GM18861 (cell line): ENCODE measurements around the gene CARM1.
"Not testable (repeated sequence)": the region's sequence is repeated elsewhere in the genome, so short reads cannot be mapped to it uniquely, and the experiment has no call there.

Source experiments
- ATAC-seq: cut with Tn5 transposase; IDR thresholded peaks from one replicate; pipeline ENCODE4 v1.9.1; 2021; ENCODE audit not compliant: unreplicated experiment

CARM1 gene

DNA sequence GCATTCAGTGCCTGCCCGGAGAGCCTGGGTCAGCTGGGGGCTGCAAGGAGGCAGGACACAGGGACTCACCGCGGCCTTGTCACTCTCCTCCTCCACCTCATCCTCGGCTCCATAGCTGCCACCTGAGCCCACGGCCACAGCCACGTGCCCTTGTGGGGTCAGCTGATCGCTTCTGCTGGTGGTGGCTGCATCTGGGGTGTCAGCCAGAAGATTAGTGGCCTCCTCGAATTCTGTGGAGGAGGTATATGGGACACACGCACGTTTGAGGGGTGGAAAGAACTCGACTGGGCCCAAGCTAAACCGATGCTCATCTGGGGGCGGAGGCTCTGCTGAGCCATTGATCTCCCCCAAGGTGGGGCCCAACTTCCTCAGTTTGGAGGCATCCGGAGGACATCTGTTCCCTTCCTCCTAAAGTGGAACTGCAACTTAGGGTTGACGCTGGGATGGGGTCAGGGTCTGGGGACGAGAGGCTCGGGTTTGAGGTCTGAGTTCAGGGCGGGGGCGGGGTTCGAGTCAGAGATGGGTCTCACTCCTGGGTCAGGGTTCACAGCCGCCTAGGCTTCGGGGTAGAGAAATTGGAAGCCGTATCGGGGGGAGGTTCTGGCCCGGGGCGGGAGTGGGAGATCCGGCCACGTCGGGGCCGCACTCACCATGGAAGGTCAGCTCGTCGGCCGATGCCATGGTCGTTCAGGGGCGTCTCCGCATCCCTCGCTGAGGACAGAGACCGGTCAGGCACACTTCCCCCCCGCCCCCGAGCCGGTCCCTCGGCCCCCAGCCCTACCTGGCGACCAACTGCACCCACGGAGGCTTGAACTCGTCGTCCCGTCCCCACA is 56.6 kb downstream of the CARM1 start:
- ATAC-seq: no peak

DNA sequence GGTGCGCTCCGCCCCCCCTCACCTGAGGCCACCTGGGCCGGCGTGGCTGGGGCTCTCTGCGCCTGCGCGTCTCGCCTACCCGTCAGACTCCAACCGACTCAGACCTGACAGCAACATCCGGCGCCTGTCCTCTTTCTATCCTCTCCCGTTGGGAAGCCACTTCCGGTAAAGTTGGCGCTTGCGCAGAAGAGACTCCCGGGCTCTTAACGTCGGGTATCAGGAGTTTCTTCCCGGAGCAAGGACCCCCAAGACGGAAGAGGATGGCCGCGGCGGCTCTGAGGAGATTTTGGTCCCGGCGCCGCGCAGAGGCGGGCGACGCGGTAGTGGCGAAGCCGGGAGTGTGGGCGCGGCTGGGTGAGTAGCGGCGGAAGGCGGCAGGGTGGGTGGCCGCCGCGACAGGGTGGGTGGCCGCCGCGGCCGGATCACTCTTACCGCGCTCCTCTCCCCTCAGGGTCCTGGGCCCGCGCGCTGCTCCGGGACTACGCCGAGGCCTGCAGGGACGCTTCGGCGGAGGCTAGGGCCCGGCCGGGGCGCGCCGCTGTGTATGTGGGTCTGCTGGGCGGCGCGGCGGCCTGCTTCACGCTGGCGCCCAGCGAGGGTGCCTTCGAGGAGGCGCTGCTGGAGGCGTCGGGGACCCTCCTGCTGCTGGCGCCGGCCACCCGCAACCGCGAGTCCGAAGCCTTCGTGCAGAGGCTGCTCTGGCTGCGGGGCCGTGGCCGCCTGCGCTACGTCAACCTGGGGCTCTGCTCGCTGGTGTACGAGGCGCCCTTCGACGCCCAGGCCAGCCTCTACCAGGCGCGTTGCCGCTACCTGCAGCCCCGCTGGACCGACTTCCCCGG is 57.4 kb downstream of the CARM1 start, which contains the start of the genes TIMM29 and YIPF2:
Gene TIMM29, plus strand, starts transcription at position 249 of the 839 bp plus-strand sequence. Its CDS starts 12 bp downstream, at position 261.
Gene YIPF2, minus strand, starts transcription at position 77 of the 839 bp plus-strand sequence. CDS start 229 bp downstream, outside the sequence.
- ATAC-seq: peak; percentile 78

GRCh38 chr19:10929402-10929794 is 58.0 kb downstream of the CARM1 start:
- no peak for ATAC-seq

GRCh38 chr19:10935371-10936059 is 64.2 kb downstream of the CARM1 start:
- no peak for ATAC-seq

DNA sequence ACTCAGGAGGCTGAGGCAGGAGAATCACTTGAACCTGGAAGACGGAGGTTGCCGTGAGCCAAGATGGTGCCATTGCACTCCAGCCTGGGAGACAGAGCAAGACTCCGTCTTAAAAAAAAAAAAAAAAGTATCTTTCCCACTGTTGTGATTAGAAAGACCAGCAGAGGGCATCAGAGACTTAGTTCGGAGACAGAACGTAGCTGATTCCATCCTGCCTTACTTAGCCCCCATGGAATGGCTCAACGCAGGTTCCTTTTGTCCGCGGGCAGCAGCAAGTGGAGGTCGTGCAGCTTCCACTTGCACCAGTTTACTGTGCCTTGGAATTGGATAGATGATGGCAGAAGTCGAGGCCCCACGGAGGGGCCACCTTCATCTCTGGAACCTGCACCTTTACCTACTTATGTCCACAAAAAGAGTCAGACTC is 65.3 kb downstream of the CARM1 start:
- ATAC-seq: no peak

DNA sequence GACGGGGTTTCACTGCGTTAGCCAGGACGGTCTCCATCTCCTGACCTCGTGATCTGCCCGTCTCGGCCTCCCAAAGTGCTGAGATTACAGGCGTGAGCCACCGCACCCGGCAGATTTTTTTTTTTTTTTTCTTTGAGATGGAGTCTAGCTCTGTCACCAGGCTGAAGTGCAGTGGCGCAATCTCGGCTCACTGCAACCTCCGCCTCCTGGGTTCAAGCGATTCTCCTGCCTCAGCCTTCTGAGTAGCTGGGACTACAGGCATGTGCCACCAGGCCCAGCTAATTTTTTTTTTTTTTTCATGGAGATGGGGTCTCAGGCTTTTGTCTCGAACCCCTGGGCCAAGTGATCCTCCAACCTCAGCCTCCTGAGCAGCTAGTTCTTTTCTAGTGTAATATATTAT is 70.3 kb downstream of the CARM1 start:
- not testable (repeated sequence) for ATAC-seq

DNA sequence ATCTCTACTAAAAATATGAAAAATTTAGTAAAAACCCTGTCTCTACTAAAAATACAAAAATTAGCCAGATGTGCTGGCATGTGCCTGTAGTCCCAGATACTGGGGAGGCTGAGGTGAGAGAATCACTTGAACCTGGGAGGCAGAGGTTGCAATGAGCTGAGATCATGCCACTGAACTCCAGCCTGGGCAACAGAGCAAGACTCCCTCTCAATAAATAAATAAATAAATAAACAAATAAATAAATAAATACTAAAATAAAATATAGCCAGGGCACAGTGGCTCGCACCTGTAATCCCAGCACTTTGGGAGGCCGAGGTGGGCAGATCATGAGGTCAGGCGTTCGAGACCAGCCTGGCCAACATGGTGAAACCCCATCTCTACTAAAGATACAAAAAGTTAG is 72.1 kb downstream of the CARM1 start:
- not testable (repeated sequence) for ATAC-seq

DNA sequence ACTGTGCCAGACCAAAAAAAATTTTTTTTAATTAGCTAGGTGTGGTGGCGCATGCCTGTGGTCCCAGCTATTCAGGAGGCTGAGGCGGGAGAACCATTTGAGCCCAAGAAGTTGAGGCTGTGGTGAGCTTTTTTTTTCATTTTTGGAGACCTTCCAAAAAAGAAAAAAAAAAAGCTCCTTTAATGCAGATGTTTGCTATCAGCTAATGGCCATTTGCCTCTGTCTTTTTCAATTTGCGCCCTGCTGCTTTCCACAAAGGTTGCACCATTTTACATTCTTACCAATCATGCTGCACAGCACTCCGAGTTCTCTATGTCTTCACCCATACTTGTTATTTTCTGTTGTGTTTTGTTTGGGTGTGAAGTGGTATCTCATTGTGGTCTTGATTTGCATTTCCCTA is 73.9 kb downstream of the CARM1 start:
- ATAC-seq: no peak

DNA sequence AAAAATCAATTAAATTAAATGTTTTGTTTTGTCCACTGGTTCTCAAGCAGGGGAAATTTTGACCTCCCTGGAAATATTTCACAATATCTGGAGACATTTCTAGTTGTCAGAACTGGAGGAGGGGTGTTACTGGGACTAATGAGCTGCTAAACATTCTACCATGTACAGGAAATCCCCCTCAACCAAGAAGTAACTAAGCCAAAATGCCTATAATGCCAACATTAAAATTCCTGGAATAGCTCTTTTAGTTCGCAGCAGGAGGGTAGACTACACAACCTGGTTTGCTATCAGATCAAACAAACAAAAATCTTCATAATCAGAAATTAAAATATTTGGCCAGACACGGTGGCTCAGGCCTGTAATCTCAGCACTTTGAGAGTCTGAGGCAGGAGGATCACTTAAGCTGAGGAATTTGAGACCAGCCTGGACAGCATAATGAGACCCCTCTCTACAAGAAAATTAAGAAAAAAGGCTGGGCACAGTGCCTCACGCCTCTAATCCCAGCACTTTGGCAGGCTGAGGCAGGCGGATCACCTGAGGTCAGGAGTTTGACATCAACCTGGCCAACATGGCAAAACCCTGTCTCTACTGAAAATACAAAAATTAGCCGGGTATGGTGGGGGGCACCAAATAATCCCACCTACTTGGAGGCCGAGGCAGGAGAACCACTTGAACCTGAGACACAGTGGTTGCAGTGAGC is 75.8 kb downstream of the CARM1 start:
- ATAC-seq: no peak

DNA sequence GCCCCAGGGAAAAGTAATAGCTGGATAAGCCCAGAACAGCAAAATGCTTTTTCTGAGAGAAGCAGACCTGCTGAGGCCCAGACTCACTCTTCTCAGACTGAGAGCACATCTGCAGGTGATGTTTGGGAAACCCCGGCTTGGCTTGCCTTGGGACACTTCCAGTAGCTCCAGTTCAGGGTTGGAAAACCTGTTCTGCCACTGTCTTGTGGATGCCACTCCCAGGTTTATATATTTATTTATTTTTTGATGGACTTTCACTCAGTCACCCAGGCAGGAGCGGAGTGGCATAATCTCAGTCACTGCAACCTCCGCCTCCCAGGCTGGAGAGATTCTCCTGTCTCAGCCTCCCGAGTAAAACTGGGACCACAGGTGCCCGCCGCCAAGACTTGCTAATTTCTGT is 81.5 kb downstream of the CARM1 start:
- ATAC-seq: no peak

GRCh38 chr19:10959277-10959968 is 88.1 kb downstream of the CARM1 start:
- not testable (repeated sequence) for ATAC-seq

DNA sequence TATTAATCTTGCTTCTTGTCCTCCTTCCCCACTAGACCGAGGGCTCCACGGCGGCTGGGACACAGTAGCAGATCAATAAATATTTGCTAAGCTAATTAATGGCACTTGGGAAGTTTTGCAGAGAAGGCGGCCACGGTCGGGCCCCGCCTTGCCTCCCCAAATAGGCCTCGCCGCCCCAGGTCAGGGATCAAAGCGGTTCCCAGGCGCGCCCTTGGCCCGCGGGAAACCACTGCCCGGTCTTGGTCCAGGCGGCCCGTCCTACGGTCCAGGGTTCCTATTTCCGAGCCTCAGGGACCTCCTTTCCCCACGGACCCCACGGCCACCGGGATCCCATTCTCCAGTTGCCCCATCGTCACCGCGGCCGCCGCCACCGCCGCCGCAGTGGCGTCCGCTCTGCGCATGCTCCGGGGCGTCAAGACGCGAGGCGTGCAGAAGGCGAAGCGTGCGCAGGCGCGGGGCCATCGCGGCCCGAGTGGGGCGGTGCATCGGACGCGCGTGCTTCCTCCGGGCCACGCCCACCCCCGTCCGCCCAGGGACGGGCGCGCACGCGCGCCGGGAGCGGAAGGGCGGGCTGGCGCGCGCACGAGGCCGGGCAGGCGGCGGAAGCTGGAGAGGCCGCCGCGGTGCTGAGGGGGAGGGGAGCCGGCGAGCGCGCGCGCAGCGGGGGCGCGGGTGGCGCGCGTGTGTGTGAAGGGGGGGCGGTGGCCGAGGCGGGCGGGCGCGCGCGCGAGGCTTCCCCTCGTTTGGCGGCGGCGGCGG is 89.1 kb downstream of the CARM1 start, which contains the start of gene SMARCA4:
Gene SMARCA4, plus strand, starts transcription at position 717 of the 759 bp plus-strand sequence. CDS start 23,122 bp downstream, outside the sequence.
- peak; percentile 72 for ATAC-seq

- peak; percentile 16 for ATAC-seq
Observed at GRCh38 chr19:10961073-10961860, 89.9 kb downstream of the CARM1 start.

GRCh38 chr19:10962863-10963262 is 91.5 kb downstream of the CARM1 start:
- ATAC-seq: no peak

DNA sequence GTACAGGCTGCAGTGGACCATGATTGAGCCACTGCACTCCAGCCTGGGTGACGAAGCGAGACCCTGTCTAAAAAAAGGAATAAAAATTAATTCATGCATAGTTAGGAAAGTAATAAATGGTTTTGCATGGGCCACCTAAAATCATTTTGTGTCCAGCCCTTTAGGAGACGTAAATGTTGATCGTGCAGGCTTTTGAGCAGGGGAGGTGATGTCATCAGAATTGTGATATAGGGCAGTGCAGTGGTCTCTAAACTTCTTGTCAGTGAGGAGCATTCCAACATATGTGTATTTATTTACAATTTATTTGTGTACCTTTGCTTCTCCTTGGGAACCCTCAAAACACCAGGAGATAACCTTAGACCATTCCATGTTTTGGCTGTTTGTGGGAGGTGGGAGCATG is 92.5 kb downstream of the CARM1 start:
- ATAC-seq: no peak

GRCh38 chr19:10964903-10965302 is 93.5 kb downstream of the CARM1 start:
- no peak for ATAC-seq

DNA sequence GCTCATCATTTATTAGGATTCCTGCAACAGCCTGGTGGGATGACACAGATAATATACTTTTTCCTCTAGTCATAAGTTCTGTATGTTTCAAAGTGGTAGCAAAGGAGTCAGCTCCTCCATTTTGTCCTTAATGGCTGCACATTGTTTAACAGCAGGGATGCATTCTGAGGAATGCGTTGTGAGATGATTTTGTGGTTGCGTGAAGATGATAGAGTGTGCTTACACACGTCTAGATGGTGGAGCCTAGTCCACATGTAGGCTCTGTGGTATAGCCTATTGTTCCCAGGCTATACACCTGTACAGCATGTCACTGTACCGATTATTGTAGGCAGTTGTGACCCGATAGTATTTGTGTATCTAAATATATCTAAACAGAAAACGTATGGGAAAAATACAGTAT is 94.0 kb downstream of the CARM1 start:
- ATAC-seq: no peak

DNA sequence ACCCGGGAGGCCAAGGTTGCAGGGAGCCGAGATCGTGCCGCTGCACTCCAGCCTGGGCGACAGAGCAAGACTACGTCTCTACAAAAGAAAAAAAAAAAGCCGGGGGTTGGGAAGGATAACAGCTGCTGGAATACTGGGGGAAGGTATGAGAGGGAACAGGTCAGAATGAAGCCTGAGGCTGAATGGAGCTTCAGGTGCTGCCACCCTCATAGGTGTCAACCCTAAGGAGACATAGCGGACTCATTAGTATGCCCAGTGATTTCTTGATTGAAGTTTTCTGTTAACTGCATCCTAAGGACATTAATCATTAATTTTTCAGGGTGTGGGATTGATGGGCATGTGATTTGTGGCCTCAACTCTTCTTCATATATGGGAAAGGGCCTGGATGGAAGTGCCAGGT is 95.5 kb downstream of the CARM1 start:
- ATAC-seq: no peak
